Activated CD8-positive, alpha-beta T cell treated with anti-CD3 and anti-CD28 coated beads for 36 hours (primary cell): ENCODE results near the gene FHIP1A. TPM values are rescaled to one million over a fixed set of nuclear protein-coding genes. Genes with fewer than 3 reads are reported as not detected.

ENCODE experiments used
- ATAC-seq: fragments of 200-7000 bp; cut with Tn5 transposase; one replicate; pipeline ENCODE4 v1.10.0; 2021; ENCODE audit warnings: mild to moderate bottlenecking, moderate library complexity
- CTCF ChIA-PET: fragments of 350-600 bp; sonication (Branson Sonifier 250); formaldehyde crosslinking; loops from one replicate; lab custom pipeline; 2021; ENCODE audit warnings: antibody characterized with exemption; lab: Charles Lee
- POLR2A ChIA-PET: fragments of 350-600 bp; sonication (Branson Sonifier 250); formaldehyde crosslinking; loops from one replicate; lab custom pipeline; 2021; ENCODE audit warnings: antibody characterized with exemption; lab: Charles Lee
- DNase-seq: peaks from one replicate; pipeline ENCODE4 v3.0.0-alpha.2; 2020
- H3K27ac Mint-ChIP-seq: one replicate; pipeline ENCODE4 v1.8.0; 2021; ENCODE audit warnings: mild to moderate bottlenecking, mixed read lengths
- H3K27me3 Mint-ChIP-seq: one replicate; pipeline ENCODE4 v1.8.0; 2021; ENCODE audit warnings: mixed read lengths
- H3K36me3 Mint-ChIP-seq: one replicate; pipeline ENCODE4 v1.8.0; 2021; ENCODE audit warnings: low read depth, mixed read lengths
- H3K4me1 Mint-ChIP-seq: one replicate; pipeline ENCODE4 v1.8.0; 2021; ENCODE audit warnings: low read depth, mixed read lengths
- H3K4me3 Mint-ChIP-seq: one replicate; pipeline ENCODE4 v1.8.0; 2021; ENCODE audit warnings: mild to moderate bottlenecking, moderate library complexity, mixed read lengths
- H3K9me3 Mint-ChIP-seq: one replicate; pipeline ENCODE4 v1.8.0; 2021; ENCODE audit warnings: mixed read lengths
- intact Hi-C: fragments of 100-400 bp; cut with micrococcal nuclease; formaldehyde crosslinking; loops from one replicate; pipeline ENCODE4 v1.10.0; 2022
- total RNA-seq, 2 experiments: library from RNA; stranded (reverse); gene quantifications; one replicate each; pipeline ENCODE4 v1.2.3, GENCODE V29; 2021
- TF ChIP-seq, protein P1 (sequence below): fragments of 200-600 bp; IDR thresholded peaks from one replicate; pipeline ENCODE4 v1.8.0; 2022; ENCODE audit warnings: antibody characterized with exemption, mild to moderate bottlenecking

The FHIP1A gene
- total RNA-seq, 2 experiments from 2014 or later = 0.76 to 0.86 TPM

GRCh38 chr4:151429957-151430570 is 21.1 kb downstream of the FHIP1A start:
- POLR2A ChIA-PET = no interaction called here
- TF ChIP-seq, protein P1, sequence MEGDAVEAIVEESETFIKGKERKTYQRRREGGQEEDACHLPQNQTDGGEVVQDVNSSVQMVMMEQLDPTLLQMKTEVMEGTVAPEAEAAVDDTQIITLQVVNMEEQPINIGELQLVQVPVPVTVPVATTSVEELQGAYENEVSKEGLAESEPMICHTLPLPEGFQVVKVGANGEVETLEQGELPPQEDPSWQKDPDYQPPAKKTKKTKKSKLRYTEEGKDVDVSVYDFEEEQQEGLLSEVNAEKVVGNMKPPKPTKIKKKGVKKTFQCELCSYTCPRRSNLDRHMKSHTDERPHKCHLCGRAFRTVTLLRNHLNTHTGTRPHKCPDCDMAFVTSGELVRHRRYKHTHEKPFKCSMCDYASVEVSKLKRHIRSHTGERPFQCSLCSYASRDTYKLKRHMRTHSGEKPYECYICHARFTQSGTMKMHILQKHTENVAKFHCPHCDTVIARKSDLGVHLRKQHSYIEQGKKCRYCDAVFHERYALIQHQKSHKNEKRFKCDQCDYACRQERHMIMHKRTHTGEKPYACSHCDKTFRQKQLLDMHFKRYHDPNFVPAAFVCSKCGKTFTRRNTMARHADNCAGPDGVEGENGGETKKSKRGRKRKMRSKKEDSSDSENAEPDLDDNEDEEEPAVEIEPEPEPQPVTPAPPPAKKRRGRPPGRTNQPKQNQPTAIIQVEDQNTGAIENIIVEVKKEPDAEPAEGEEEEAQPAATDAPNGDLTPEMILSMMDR = no peak
- peaks cover 12% of the 10 kb centered on the region for H3K27me3 Mint-ChIP-seq
- ATAC-seq (no peak), DNase-seq (no peak)
- H3K27ac Mint-ChIP-seq = no peak overlapping the region
- CTCF ChIA-PET = no interaction called here
- intact Hi-C loops = no loop called here
- no peaks in the 10 kb centered on the region for H3K9me3 Mint-ChIP-seq
- no peak overlapping the region for H3K4me3 Mint-ChIP-seq
- no peaks in the 10 kb centered on the region for H3K36me3 Mint-ChIP-seq
- H3K4me1 Mint-ChIP-seq = no peaks in the 10 kb centered on the region

DNA sequence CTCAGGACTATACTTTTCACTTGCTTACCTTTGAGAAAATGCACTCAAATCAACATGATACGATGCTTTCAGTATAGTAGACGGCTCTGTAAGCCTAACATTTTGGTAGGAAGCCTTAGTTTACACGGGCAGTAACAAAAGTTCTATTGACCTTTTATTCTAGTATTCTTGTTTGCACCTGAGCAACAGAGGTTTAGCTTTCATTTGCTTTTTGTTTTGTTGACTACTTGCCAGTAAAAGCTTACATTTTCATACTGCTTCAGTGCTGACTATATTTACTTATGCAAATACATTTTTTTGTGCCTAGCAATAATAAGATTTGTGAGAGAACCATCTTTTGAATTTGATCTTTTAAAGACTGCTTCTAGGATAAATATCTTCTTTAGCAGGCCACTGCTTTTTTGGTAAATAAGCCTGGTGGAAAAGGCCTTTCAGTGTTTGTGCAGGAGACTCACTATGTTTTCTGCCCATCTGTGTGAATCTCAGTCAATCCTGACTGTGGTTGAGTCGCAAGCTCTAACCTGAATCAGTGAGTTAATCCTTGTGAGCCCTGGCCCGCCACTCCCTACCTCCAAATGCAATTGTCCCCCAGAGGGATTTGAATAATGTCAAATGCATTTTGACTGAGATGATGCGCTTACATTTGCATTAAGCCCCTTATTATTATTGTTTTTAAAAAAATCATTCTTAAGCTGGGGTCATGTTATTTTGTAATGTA is 21.9 kb downstream of the FHIP1A start:
- ATAC-seq = no peak
- intact Hi-C loops = no loop called here
- Mint-ChIP-seq H3K27ac (no peak overlapping the region), H3K27me3 (peaks cover 10% of the 10 kb centered on the region), H3K36me3 (no peaks in the 10 kb centered on the region), H3K9me3 (no peaks in the 10 kb centered on the region), H3K4me3 (no peak overlapping the region), H3K4me1 (no peaks in the 10 kb centered on the region)
- POLR2A ChIA-PET = interaction anchor here (0.7 kb wide), 1 partner anchor 201 kb away, joined by 3 read pairs; no protein-coding TSS in a partner anchor
- TF ChIP-seq, protein P1 = no peak
- CTCF ChIA-PET = no interaction called here
- DNase-seq = no peak

- peaks cover 12% of the 10 kb centered on the region for H3K27me3 Mint-ChIP-seq
Observed at GRCh38 chr4:151431728-151432127, 22.8 kb downstream of the FHIP1A start.

DNA sequence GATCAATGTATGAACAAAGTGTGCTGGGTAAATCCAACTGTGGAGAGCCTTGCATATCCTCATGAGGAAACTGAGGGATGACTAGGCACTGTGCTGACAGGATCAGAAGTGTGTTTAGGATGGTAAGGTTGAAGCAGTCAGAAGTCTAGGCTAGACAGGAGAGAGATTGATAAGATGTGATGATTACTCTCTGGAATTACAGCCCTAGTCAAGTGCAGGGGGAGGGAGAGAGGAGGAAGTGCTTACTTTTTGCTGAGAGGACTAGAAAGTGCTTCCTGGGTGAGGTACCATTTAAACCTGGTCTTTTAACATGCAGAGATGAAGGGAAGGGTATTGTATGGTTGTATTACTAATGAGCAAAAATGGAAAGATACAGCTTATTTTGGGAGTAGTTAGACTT is 23.7 kb downstream of the FHIP1A start:
- TF ChIP-seq, protein P1 = no peak
- CTCF ChIA-PET = no interaction called here
- no peaks in the 10 kb centered on the region for H3K4me1 Mint-ChIP-seq
- no peak for DNase-seq
- no peaks in the 10 kb centered on the region for H3K9me3 Mint-ChIP-seq
- ATAC-seq = no peak
- POLR2A ChIA-PET = no interaction called here
- no peak overlapping the region for H3K27ac Mint-ChIP-seq
- H3K4me3 Mint-ChIP-seq = no peak overlapping the region
- intact Hi-C loops = no loop called here
- H3K27me3 Mint-ChIP-seq = peaks cover 12% of the 10 kb centered on the region
- no peaks in the 10 kb centered on the region for H3K36me3 Mint-ChIP-seq

More at GRCh38 chr4:151431728-151432127, 22.8 kb downstream of the FHIP1A start:
- H3K4me3 Mint-ChIP-seq = no peak overlapping the region
- H3K36me3 Mint-ChIP-seq = no peaks in the 10 kb centered on the region
- intact Hi-C loops = no loop called here
- no peak overlapping the region for H3K27ac Mint-ChIP-seq
- TF ChIP-seq, protein P1 = no peak
- no peaks in the 10 kb centered on the region for H3K4me1 Mint-ChIP-seq
- ChIA-PET CTCF (no interaction called here), POLR2A (no interaction called here)
- no peaks in the 10 kb centered on the region for H3K9me3 Mint-ChIP-seq
- DNase-seq = no peak
- ATAC-seq = no peak

DNA sequence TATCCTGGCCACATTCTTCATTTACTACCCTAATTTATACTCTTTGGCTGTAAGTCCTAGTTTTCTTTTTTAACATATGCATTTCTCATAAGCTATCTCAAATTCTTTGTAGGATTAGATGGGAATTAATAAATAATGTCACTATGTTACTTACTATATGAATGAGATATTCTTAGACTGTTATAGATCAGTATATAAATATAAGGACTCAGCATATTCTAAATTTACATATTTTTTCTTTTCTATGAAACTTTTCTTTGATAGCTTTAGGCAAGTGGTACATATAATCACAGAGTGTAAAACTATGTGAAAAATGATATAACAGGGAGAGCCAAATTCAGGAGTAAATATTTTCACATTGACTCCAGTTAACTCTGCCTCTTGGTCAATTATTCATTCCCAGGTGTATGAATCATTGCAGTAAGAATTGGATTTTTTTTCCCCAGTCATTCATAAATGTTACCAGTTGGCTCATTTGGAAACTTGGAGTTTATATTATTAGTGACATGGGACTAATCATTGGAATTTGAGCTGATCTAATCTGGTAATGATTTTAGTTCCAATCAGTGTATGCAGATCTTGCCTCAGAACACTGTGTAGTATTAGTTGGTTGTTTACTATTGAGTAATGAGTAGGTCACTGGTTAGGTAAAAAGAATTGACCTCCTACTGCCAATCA is 25.3 kb downstream of the FHIP1A start:
- intact Hi-C loops = no loop called here
- POLR2A ChIA-PET = no interaction called here
- CTCF ChIA-PET = no interaction called here
- H3K4me1 Mint-ChIP-seq = no peaks in the 10 kb centered on the region
- H3K27ac Mint-ChIP-seq = no peak overlapping the region
- H3K27me3 Mint-ChIP-seq = peaks cover 13% of the 10 kb centered on the region
- DNase-seq (no peak), ATAC-seq (no peak)
- no peaks in the 10 kb centered on the region for H3K36me3 Mint-ChIP-seq
- TF ChIP-seq, protein P1 = no peak
- H3K4me3 Mint-ChIP-seq = no peak overlapping the region
- no peaks in the 10 kb centered on the region for H3K9me3 Mint-ChIP-seq
